ENCODE measurements around the gene SERPINE1.

Gene SERPINE1

GRCh38 chr7:101166648-101166908, 39.7 kb downstream of the SERPINE1 start:
- Histone ChIP-seq H3K9me3 (ENCODE audit: severe bottlenecking) (no peaks in the 10 kb centered on the region), H3K4me1 (ENCODE audit: insufficient read depth, poor library complexity, severe bottlenecking) (peaks cover 22% of the 10 kb centered on the region), H3K36me3 (ENCODE audit: low read depth) (peaks cover 8% of the 10 kb centered on the region; the same call in 1 of the 2 replicates), H3K4me3 (ENCODE audit: severe bottlenecking) (no peak overlapping the region), H3K27me3 (ENCODE audit: insufficient read depth, poor library complexity, severe bottlenecking) (peaks cover 50% of the 10 kb centered on the region), H3K27ac (ENCODE audit: poor library complexity, severe bottlenecking) (no peak overlapping the region)
- ATAC-seq (ENCODE audit: low read depth) (no peak), DNase-seq (ENCODE audit: low spot score) (no peak)
- TF ChIP-seq CTCF (IDR thresholded peaks at IDR 0.05; ENCODE audit: poor library complexity, severe bottlenecking): no peak

GRCh38 chr7:101166909-101167644, 40.2 kb downstream of the SERPINE1 start:
- TF ChIP-seq CTCF (IDR thresholded peaks at IDR 0.05; ENCODE audit: poor library complexity, severe bottlenecking): no peak
- peaks cover 55% of the 10 kb centered on the region for H3K27me3 ChIP-seq (ENCODE audit: insufficient read depth, poor library complexity, severe bottlenecking)
- no peak for ATAC-seq (ENCODE audit: low read depth)

GRCh38 chr7:101167645-101168411, 40.9 kb downstream of the SERPINE1 start:
- H3K4me1 ChIP-seq (ENCODE audit: insufficient read depth, poor library complexity, severe bottlenecking): peaks cover 22% of the 10 kb centered on the region
- H3K9me3 ChIP-seq (ENCODE audit: severe bottlenecking): no peaks in the 10 kb centered on the region
- ATAC-seq (ENCODE audit: low read depth): no peak
- H3K36me3 ChIP-seq (ENCODE audit: low read depth): no peaks in the 10 kb centered on the region
- no peak overlapping the region for H3K27ac ChIP-seq (ENCODE audit: poor library complexity, severe bottlenecking)
- no peak for DNase-seq (ENCODE audit: low spot score)
- H3K4me3 ChIP-seq (ENCODE audit: severe bottlenecking): no peak overlapping the region
- TF ChIP-seq CTCF (IDR thresholded peaks at IDR 0.05; ENCODE audit: poor library complexity, severe bottlenecking): no peak
- peaks cover 63% of the 10 kb centered on the region for H3K27me3 ChIP-seq (ENCODE audit: insufficient read depth, poor library complexity, severe bottlenecking)

More at GRCh38 chr7:101166909-101167644, 40.2 kb downstream of the SERPINE1 start:
- no peaks in the 10 kb centered on the region for H3K9me3 ChIP-seq (ENCODE audit: severe bottlenecking)
- H3K27ac ChIP-seq (ENCODE audit: poor library complexity, severe bottlenecking): no peak overlapping the region
- H3K4me1 ChIP-seq (ENCODE audit: insufficient read depth, poor library complexity, severe bottlenecking): peaks cover 22% of the 10 kb centered on the region
- H3K4me3 ChIP-seq (ENCODE audit: severe bottlenecking): no peak overlapping the region
- no peak for DNase-seq (ENCODE audit: low spot score)
- 0 out of 2 replicates have a peak, but pooled peaks cover 3% of the 10 kb centered on the region for H3K36me3 ChIP-seq (ENCODE audit: low read depth)

- H3K36me3 ChIP-seq (ENCODE audit: low read depth): no peaks in the 10 kb centered on the region
- no peak overlapping the region for H3K27ac ChIP-seq (ENCODE audit: poor library complexity, severe bottlenecking)
- no peak for TF ChIP-seq CTCF (IDR thresholded peaks at IDR 0.05; ENCODE audit: poor library complexity, severe bottlenecking)
Observed at GRCh38 chr7:101168412-101169049, 41.6 kb downstream of the SERPINE1 start.

More at GRCh38 chr7:101168412-101169049, 41.6 kb downstream of the SERPINE1 start:
- Histone ChIP-seq H3K9me3 (ENCODE audit: severe bottlenecking) (no peaks in the 10 kb centered on the region), H3K4me3 (ENCODE audit: severe bottlenecking) (no peak overlapping the region), H3K4me1 (ENCODE audit: insufficient read depth, poor library complexity, severe bottlenecking) (peaks cover 26% of the 10 kb centered on the region), H3K27me3 (ENCODE audit: insufficient read depth, poor library complexity, severe bottlenecking) (peaks cover 70% of the 10 kb centered on the region)
- no peak for DNase-seq (ENCODE audit: low spot score)
- no peak for ATAC-seq (ENCODE audit: low read depth)

Data from RWPE2 (cell line).